Testis (tissue), 3 donors: ENCODE results near the gene TOP3A. TPM values are rescaled to one million over a fixed set of nuclear protein-coding genes. Genes with fewer than 3 reads are reported as not detected.

ENCODE experiments used
- DNase-seq: peaks from one replicate; pipeline ENCODE4 v3.0.0-alpha.2; 2019
- H3K27ac ChIP-seq, 2 donors: fragments of 200-600 bp; sonication (generic); one replicate each; pipeline ENCODE4 v1.5.1; 2019
- H3K27me3 ChIP-seq: fragments of 200-600 bp; sonication (generic); one replicate; pipeline ENCODE4 v1.5.1; 2019
- H3K36me3 ChIP-seq: fragments of 200-600 bp; sonication (generic); one replicate; pipeline ENCODE4 v1.5.1; 2017; ENCODE audit warnings: low read depth; ENCODE audit errors: missing control alignments
- H3K4me1 ChIP-seq: fragments of 200-600 bp; sonication (generic); one replicate; pipeline ENCODE4 v1.5.1; 2019
- H3K4me3 ChIP-seq, 2 donors: fragments of 200-600 bp; sonication (generic); one replicate each; pipeline ENCODE4 v1.5.1; 2017 to 2019
- H3K9me3 ChIP-seq: fragments of 200-600 bp; sonication (generic); one replicate; pipeline ENCODE4 v1.5.1; 2017
- CTCF ChIP-seq, 3 experiments: fragments of 450-650 bp in 2 of 3; fragments of 200-600 bp in 1 of 3; sonication (generic) in 1 of 3; IDR thresholded peaks; one replicate each; pipeline ENCODE4 v1.5.1; 2016 to 2019; ENCODE audit warnings: antibody characterized with exemption in 3 of 3, mild to moderate bottlenecking in 2 of 3, moderate library complexity in 1 of 3
- POLR2A ChIP-seq: fragments of 450-650 bp; IDR thresholded peaks from one replicate; pipeline ENCODE4 v1.6.1; 2017; ENCODE audit warnings: antibody characterized with exemption, mild to moderate bottlenecking, moderate library complexity
- WGBS, 2 donors: methylation state at CpG; one replicate each; pipeline ENCODE4 v1.1.5; 2018; 5-methylcytosine and 5-hydroxymethylcytosine counted together
- intact Hi-C: fragments of 100-400 bp; cut with DNase I; formaldehyde crosslinking; loops from one replicate; pipeline ENCODE4 v1.15.1; 2023; ENCODE audit warnings: low total_unique reads
- polyA plus RNA-seq: library from polyadenylated mRNA; stranded (reverse); fragments of 350-450 nt; fragmentation: Illumina TruSeq; extraction: RNeasy Lipid Tissue Mini Kit (QIAGEN cat#74804); gene quantifications from one replicate; pipeline ENCODE4 v1.2.3, GENCODE V29; 2014; ENCODE audit warnings: low read depth, low replicate concordance; ENCODE audit not compliant: insufficient read depth
- total RNA-seq, 2 donors: library from RNA; depleted of rRNA; stranded (reverse); fragments of >200 nt; gene quantifications; one replicate each; pipeline ENCODE4 v1.2.3, GENCODE V29; 2016

The TOP3A gene
- total and polyA plus RNA-seq, 3 donors from 2014 or later = 34.0 to 97.9 (median 56.9) TPM

DNA sequence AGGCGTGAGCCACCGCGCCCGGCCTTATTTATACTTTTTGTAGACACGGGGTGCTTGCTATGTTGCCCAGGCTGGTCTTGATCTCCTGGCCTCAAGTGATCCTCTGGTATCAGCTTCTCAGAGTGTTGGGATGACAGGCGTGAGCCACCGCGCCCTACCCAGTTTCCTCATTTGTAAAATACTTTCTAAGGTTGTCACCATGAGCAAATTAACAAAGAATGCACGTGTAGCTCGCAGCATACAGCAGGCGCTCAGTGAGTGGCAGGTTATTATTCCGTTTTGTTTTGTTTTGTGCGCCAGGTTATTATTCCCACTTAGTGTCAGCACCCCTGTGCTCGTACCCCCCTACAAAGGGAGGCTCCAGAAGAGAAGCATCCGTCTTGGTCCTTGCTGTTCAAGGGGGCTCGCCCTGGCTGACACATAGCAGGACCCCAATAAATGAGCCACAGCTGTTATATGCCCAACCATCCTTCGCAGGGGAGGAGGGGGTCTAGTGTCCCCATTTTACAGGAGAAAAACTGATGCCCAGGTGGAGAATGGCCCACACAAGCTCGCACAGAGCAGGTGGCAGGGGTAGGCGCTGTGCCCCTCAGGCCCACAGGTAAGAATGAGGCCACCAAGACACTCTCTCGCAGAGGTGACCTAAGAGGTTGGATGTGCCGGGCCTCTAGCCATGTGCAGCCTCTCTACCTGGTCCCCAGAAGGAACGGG lies 55.0 kb downstream of the TOP3A start:
- H3K4me3 ChIP-seq = peak overlapping the region; percentile 80 to 83
- no peak for TF ChIP-seq CTCF (IDR thresholded peaks at IDR 0.05)
- TF ChIP-seq POLR2A = no peak
- H3K27me3 ChIP-seq = no peaks in the 10 kb centered on the region
- no peaks in the 10 kb centered on the region for H3K36me3 ChIP-seq
- intact Hi-C loops = loop anchor here (10.0 kb wide), 1 partner anchor 65 kb away; no protein-coding TSS in a partner anchor
- WGBS, 2 donors = 53 to 62% methylated on average over 19 to 21 of the region's 22 CpGs
- DNase-seq = no peak
- no peaks in the 10 kb centered on the region for H3K9me3 ChIP-seq
- H3K27ac ChIP-seq = peak overlapping the region in 1 of 2 donors; percentile 89
- H3K4me1 ChIP-seq = peaks cover 33% of the 10 kb centered on the region

GRCh38 chr17:18258356-18259038 lies 56.3 kb downstream of the TOP3A start, which contains the start of gene FLII:
Gene FLII (minus strand): TSS chr17:18258738. CDS start chr17:18258690, 48 bp downstream.
- no peaks in the 10 kb centered on the region for H3K27me3 ChIP-seq
- no peaks in the 10 kb centered on the region for H3K36me3 ChIP-seq
- H3K4me1 ChIP-seq = peaks cover 33% of the 10 kb centered on the region
- H3K27ac ChIP-seq = peak within 1 kb of the TSS; percentile 91
- no peaks in the 10 kb centered on the region for H3K9me3 ChIP-seq
- peak within 1 kb of the TSS; percentile 95 to 100 for H3K4me3 ChIP-seq
- WGBS, 2 donors = 0 to 1% methylated on average over 12 to 62 of the region's 71 CpGs
- peak; percentile 64 for DNase-seq
- intact Hi-C loops = no loop called here
- TF ChIP-seq POLR2A (no peak), CTCF (IDR thresholded peaks at IDR 0.05) (no peak)

GRCh38 chr17:18257982-18258355 lies 56.8 kb downstream of the TOP3A start:
- intact Hi-C loops = no loop called here
- no peaks in the 10 kb centered on the region for H3K36me3 ChIP-seq
- 0 to 2% methylated on average over 16 of the region's 16 CpGs for WGBS, 2 donors
- H3K4me1 ChIP-seq = peaks cover 33% of the 10 kb centered on the region
- no peaks in the 10 kb centered on the region for H3K9me3 ChIP-seq
- peak overlapping the region; percentile 95 to 100 for H3K4me3 ChIP-seq
- peak; percentile 80 for DNase-seq
- TF ChIP-seq CTCF (IDR thresholded peaks at IDR 0.05) = no peak
- TF ChIP-seq POLR2A = no peak
- peak overlapping the region; percentile 91 for H3K27ac ChIP-seq
- H3K27me3 ChIP-seq = no peaks in the 10 kb centered on the region

DNA sequence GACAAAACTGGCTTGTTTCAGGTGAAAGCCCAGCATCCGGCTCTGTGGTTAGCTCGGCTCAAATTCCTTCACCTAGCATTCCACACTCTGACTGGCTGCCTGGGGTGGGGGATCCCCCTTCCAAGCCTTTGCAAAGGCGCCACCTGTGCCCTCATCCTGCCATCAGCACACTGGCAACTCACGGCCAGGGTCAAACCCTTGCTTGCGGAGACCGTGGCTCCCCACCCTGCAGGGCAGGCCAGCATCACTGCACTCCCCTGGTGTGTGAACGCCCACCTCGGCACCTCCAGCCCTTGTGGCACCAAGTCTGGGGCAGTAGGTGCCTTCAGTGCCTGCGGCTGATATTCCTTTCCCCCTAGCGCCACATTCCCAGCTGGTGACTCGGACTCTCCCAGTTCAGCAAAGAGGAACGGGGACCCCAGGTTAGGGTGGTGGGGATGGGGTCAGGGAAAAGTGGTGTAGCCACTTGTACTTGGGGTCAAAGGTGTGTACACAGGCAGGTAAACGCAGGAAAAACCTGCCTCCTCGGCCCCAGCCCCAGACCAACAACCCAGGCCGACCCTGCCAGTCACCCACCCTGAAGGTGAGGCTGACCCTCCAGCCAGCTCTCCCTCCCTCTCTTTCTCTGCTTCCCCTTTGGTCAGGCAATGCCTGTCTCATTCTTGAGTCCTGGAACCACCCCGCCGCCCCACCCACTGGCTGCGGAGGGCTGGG lies 57.4 kb downstream of the TOP3A start:
- no peaks in the 10 kb centered on the region for H3K27me3 ChIP-seq
- H3K9me3 ChIP-seq = no peaks in the 10 kb centered on the region
- WGBS, 2 donors = 25% methylated on average over 12 to 18 of the region's 18 CpGs
- no peak for TF ChIP-seq CTCF (IDR thresholded peaks at IDR 0.05)
- TF ChIP-seq POLR2A = no peak
- peak; percentile 74 for DNase-seq
- H3K4me1 ChIP-seq = peaks cover 33% of the 10 kb centered on the region
- peak overlapping the region; percentile 91 for H3K27ac ChIP-seq
- intact Hi-C loops = no loop called here
- H3K4me3 ChIP-seq = peak overlapping the region; percentile 95 to 100
- no peaks in the 10 kb centered on the region for H3K36me3 ChIP-seq
